GM21390 (cell line): ENCODE measurements around the gene SSX1.
"Not testable (repeated sequence)": the region's sequence is repeated elsewhere in the genome, so short reads cannot be mapped to it uniquely, and the experiment has no call there.

ENCODE experiments used
- ATAC-seq: cut with Tn5 transposase; IDR thresholded peaks from one replicate; pipeline ENCODE4 v1.9.1; 2021; ENCODE audit not compliant: unreplicated experiment

SSX1 gene, protein sequence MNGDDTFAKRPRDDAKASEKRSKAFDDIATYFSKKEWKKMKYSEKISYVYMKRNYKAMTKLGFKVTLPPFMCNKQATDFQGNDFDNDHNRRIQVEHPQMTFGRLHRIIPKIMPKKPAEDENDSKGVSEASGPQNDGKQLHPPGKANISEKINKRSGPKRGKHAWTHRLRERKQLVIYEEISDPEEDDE

DNA sequence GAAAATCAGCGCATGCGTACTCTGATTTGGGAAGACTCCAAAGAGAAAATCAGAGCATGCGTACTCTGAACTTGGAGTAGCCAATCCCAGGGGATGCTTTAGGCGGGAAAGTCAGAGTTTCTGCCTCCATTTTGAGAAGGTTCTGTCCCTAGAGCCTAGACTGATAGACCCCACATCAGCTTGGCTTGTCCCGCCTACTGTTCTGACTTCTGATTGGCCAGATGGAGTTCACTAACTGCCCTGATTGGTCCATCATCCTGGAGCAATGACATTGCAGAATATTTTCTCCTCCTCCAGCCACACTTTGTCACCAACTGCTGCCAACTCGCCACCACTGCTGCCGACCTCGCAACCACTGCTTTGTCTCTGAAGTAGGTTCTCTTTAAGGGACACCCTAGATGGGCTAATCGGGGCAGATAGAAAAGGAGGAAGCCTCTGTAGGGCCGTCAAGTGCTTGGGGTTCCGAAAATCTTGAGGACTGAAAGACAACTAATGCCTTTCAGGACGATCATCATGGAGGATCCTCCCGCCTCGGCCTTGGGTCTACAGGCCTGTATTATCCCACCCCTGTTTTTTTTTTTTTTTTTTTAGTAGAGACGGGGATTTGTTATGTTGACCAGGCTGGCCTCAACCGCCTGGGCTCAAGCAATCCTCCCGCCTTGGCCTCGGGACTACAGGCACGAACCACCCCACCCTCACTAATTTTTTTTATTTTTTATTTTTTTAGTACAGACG lies at the start of gene SSX1:
TSS of gene SSX1 (plus strand) at position 331 of the 735 bp plus-strand sequence. CDS start 1,850 bp downstream, outside the sequence.
- not testable (repeated sequence) for ATAC-seq

DNA sequence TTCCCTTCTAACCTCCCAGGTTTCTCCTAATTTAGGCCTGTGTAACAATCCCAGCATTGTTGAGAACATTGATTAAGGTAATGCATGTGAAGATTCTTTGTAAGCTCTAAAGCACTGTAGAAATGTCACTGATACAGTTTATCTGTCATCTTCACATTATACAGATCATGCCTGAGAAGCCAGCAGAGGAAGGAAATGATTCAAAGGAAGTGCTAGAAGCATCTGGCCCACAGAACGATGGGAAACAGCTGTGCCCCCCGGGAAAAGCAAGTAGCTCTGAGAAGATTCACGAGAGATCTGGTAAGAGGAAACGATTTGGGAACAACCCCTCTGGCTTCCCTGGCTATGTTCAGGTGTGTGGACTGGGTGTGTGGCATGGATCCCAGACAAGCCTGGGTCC lies 40.9 kb upstream of the SSX1 start:
- ATAC-seq = not testable (repeated sequence)

DNA sequence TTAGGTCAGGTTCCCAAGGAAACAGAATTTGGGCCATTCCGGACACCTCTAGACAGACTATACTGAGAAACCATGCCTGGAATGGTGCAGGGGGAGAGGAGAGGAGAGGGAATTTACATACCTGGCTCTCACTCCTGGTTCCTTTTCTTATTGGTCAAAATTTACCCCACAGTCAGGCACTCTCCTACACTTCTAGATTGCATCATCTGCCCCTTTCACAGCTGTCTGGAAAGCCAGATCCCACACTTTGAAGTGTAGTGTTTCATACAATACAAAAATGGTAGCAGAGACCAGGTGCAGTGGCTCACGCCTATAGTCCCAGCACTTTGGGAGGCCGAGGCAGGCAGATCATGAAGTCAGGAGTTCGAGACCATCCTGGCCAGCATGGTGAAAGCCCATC lies 31.0 kb upstream of the SSX1 start:
- ATAC-seq = not testable (repeated sequence)

DNA sequence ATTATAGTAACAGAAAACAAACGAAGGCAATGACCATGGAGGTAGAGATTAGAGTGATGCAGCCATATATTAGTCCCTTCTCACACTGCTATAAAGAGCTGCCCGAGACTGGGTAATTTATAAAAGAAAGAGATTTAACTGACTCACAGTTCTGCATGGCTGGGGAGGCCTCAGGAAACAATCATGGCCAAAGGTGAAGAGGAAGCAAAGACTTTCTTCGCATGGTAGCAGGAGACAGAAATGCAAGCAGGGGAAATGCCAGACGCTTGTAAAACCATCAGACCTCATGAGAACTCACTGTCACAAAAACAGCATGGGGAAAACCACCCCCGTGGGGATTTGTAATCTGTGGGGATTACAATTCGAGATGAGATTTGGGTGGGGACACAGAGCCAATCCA lies 2.2 kb upstream of the SSX1 start:
- ATAC-seq = not testable (repeated sequence)

DNA sequence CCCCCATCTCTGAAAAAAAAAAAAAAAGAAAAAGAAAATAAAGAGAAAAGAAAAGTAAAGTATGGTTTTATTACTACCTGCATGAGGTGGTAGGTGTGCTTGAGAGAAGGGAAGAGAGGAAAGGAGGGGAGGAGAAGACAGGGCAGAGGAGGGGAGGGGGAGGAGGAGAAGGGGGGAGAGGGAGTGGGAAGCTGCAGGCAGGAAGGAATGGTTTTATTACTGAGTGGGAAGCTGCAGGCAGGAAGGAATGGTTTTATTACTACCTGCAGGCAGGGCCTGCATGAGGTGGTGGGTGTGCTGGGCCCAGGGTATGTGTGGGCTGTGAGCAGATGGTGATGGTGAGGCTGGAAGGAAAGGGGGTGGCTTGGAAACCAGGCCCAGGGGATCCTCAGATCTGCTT lies 19.2 kb downstream of the SSX1 start:
- ATAC-seq = not testable (repeated sequence)

DNA sequence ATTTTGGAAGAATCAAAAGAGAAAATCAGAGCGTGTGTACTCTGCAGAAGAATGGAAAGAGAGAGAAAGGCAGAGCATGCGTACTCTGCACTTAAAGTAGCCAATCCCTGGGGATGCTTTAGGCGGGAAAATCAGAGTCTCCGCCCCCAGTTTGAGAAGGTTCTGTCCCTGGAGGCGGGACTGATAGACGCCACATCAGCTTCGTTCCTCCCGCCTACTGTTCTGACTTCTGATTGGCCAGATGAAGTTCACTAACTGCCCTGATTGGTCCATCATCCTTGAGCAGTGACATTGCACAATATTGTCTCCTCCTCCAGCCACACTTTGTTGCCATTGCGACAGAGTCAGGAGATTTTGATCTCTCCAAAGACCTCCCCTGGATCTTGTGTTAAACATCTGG lies 23.8 kb downstream of the SSX1 start:
- ATAC-seq = no peak

DNA sequence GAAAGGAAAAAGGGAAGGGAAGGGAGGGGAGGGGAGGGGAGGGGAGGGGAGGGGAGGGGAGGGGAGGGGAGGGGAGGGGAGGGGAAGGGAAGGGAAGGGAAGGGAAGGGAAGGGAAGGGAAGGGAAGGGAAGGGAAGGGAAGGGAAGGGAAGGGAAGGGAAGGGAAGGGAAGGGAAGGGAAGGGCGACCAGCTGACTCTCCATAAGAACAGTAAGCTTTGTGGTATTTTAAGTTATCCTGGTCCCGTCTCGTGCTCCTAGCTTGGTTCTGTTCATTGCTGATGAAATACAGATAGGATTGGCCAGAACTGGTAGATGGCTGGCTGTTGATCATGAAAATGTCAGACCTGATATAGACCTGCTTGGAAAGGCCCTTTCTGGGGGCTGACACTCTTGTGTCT lies 25.5 kb downstream of the SSX1 start:
- ATAC-seq = not testable (repeated sequence)

DNA sequence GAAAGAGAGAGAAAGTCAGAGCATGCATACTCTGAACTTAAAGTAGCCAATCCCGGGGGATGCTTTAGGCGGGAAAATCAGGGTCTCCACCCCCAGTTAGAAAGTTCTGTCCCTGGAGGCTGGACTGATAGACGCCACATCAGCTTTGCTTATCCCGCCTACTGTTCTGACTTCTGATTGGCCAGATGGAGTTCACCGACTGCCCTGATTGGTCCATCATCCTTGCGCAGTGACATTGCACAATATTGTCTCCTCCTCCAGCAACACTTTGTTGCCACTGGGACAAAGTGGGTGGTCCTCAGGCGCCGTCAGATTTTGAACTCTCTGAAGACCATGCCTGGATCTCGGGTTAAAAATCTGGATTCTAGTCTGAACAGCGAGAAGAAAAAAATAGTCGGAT lies 51.0 kb downstream of the SSX1 start:
- ATAC-seq = no peak

DNA sequence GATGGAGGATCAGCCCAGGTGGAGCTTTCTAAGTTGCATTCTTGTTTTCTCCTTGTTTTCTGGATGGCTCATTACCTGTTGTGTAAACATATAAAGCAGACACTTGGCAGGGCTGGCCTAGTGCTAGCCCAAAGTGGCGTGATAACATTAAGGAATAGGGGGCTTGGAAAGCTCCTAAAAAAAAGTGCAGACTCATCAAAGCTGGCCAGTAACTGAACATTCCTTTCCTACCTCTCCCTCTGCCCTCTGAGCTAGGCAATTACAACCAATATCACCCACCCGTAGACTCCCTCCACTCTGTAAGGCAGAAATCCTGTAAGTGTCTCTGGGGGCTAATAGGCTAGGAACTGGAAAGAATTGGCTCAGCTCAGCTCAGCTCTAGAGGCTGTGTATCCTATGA lies 58.8 kb downstream of the SSX1 start:
- not testable (repeated sequence) for ATAC-seq
